ENCODE results near the gene ROCK2.

ROCK2 gene

DNA sequence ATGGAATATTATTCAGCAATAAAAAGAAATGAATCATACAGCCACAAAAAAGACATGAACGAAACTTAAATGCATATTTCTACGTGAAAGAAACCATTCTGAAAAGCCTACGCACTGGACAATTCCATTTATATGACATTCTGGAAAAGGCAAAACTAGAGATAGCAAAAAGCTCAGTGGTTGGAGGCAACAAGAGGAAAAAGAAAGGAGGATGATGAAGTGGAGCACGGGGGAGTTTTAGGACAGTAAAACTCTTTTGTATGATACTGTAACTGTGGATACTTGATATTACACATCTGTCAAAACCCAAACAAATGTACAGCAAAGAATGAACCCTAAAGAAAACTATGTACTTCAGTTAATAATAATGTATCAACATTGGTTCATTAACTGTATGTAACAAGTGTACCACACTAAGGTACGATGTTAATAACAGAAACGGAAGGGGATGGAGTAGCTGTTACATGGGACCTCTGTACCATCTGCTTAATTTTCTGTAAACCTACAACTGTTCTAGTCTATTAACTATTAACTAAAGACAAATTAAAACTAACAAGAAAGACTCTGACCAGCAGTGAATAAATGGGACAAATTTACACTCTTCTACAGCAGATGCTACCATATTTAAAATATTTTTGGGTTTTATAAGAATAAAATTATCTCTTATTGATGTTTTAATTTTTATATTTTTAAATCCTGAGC is 31.5 kb downstream of the ROCK2 start:
- DNase-seq (ENCODE audit: low read depth, low spot score) = no peak

DNA sequence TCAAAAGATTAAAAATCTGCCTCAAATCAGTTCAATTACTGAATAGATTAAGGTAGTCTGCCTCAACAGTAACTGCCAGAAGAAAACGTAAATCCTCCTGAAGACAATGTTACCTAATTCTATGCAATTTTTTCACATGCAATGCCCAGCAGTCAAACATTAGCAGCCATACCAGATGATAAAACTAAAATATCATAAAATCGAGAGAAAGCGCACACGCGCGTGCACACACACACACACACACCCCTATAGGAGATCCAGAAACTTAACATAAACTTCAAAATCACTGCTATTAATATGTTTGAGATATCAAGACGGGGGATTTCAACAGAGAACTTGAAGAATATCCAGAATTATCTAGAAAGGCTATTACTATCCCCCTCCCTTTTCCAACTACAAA is 32.9 kb downstream of the ROCK2 start:
- no peak for DNase-seq (ENCODE audit: low read depth, low spot score)

DNA sequence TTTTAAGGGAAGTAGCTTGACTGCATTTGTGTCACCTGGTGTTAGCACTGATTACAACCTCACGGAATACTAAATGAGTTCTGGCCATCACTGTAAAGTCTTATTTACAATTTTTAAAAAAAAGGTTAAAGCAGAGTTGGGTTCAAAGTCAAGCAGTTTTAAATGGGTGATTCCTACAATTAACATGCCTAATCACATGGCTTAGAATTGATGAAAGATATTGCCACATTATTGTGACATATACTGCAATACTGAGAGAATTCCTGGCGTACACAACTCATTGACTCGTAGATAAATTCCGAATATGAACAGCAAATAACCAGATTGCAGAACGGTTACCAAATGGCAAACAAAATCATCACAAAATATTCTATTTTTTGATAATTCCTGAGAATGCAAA is 34.2 kb downstream of the ROCK2 start:
- DNase-seq (ENCODE audit: low read depth, low spot score) = no peak

DNA sequence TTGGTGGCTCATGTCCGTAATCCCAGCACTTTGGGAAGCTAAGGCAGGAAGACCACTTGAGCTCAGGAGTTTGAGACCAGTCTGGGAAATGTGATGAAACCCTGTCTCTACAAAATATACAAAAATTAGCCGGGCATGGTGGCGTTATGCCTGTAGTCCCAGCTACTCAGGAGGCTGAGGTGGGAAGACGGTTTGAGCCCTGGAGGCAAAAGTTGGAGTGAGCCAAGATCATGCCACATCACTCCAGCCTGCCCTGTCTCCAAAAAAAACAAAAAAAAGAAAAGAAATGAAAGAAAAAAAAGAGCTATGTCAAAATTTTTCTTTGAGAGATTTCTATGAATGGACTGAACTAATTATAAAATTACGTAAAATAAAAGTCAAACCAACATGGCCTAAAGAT is 34.7 kb downstream of the ROCK2 start:
- no peak for DNase-seq (ENCODE audit: low read depth, low spot score)

DNA sequence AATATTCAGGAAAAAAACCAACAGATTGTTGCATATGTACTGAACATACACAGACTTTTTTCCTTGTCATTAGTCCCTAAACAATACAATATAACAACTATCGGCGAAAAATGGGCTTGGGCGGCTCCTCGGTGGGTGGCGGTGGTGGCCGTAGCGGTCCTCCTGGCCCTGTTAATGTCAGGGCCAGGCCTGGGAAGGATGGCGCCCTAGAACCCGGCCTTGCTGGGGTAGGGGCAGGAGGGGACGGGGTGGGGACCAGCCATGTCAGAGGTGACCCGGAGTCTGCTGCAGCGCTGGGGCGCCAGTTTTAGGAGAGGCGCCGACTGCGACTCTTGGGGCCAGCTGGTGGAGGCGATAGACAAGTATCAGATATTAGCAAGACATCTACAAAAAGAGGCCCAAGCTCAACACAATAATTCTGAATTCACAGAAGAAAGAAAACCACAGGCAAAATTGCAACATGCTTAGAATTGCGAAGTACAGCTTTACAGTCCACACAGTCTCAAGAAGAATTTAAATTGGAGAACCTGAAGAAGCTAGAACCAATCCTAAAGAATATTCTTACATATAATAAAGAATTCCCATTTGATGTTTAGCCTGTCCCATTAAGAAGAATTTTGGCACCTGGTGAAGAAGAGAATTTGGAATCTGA is 36.5 kb downstream of the ROCK2 start:
- DNase-seq (ENCODE audit: low read depth, low spot score) = no peak

DNA sequence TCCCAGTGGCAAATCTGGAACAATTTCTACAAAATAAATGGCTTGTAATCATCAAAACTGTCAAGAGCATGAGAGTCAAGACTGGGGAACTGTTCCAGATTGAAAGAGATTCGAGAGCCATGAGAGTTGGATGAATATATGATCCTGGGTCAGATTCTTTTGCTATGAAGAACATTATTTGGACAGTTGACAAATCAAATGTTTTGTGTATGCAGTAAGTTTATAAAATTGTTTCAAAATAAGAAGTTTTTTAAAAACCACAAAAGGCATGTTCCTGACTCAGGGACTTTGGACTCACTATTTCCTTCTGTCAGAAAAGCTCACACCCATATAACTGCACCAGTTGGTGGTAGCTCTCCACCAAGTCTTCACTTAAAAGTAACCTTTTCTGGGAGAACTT is 38.5 kb downstream of the ROCK2 start:
- DNase-seq (ENCODE audit: low read depth, low spot score) = no peak

DNA sequence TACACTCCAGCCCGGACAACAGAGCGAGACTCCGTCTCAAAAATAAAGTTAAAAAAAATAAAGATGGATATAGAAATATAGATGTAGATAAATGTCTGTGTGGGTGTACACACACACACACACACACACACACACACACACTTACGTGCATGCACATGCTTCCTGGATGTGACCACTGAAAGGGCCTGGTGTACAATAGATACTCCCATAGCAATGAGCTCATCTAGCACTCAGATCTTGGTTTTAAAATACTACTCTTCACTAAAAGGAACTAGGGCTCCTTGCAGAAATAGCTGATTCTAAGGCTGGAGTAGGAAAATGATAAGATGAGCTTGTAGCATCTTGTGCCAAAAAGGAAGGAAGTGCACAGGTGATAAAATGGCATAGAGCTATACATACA is 39.1 kb downstream of the ROCK2 start:
- DNase-seq (ENCODE audit: low read depth, low spot score) = no peak

DNA sequence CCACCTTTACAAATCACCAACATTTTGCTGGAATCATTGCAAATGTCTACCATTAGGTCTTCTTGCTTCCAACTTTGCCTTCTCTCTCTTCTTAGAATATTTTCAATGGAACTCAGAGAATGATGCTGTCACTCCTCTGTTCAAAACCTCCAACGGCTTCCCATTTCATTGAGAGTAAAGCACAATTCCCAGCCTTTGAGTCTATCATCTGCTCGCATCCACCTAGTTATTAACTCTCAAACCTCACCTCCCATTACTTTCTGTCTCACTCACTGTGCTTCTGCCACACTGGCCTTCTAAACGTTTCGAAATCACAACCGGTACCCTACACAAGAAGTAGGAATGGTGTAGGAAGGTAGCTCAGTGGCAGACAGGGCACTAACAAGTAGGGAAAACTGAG is 40.0 kb downstream of the ROCK2 start:
- no peak for DNase-seq (ENCODE audit: low read depth, low spot score)

DNA sequence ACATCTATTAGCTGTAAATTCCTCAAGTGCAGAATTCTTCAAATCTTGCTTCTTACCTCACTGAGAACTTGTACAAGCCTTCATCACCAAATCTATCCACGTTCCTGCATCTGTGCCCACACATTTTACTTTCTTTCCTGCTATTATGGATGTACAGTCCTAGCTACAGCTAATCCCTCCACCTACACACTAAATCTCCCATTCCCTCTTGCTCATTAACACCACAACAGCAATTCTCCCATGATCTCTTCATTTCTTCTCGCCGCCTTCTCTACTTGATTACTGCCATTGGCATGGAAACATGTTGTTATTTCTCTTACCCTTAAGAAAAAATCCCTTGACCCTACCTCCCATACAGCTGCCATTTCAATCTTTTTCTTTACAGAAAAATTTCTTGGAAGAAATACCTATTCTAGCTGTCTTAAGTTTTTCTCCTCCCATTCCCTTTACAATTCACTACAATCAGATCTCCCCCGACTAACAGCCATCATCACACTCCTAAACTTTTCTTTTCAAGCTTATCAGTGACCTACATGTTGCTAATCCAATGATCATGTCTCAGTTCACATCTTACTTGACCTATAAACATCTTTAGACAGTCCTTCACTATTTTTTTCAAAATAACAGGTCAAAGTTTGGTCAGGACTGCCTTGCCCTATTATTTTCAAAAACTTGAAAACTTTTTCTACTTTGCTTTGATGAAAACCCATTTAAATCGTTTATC is 41.0 kb downstream of the ROCK2 start:
- DNase-seq (ENCODE audit: low read depth, low spot score) = no peak

DNA sequence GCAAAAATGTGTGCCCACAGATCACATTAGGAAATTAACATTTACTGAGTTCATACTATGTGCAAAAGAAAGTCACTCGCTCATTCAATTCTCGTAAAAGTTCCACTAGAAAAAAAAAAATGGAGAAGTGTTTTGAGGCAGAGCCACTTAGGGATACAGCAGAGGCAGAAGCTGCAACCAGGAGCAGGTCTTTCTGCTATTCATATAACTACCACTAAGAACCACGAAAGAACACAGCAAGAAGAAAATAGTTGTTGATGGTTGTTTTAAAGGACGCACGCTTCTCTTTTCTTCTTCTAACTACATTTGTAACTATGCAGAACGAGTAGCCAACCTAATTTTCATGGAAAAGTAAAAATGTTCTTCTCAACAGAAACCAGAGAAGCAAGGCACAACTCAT is 45.0 kb downstream of the ROCK2 start:
- no peak for DNase-seq (ENCODE audit: low read depth, low spot score)

DNA sequence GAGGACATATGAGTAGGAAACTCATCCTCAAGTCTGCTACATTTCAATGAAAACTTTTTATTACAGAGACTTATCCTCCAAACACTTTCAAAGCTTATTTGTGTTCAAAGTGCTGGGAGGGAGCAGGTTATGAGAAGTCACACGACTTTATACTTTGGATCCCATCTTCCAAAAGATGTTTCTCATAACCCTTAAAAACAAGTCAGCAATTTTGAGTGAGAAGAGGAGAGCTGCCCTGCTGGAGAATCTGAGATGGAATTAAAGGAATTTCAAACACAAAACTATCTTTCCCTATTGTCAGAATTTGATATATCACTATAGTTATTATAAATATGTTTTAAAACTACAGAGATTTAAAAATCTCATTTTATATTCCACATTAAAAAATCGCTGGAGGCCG is 45.8 kb downstream of the ROCK2 start:
- no peak for DNase-seq (ENCODE audit: low read depth, low spot score)

DNA sequence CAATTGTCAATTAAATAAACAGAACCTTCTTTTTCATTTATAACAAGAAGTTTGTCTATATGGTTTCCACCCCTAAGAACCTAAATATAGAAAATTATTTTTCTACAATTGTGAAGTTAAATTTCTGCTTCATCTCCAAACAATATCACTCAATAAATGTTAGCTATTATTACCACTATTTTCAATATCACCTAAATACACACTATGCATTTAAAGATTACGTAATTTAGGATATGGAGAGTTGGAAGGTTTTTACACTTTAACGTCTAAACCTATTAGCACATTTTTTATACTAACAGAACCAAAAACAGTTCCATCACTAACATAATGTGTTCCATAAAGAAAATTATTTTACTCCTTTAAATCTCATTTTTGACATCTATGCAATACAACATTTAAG is 48.0 kb downstream of the ROCK2 start:
- no peak for DNase-seq (ENCODE audit: low read depth, low spot score)

DNA sequence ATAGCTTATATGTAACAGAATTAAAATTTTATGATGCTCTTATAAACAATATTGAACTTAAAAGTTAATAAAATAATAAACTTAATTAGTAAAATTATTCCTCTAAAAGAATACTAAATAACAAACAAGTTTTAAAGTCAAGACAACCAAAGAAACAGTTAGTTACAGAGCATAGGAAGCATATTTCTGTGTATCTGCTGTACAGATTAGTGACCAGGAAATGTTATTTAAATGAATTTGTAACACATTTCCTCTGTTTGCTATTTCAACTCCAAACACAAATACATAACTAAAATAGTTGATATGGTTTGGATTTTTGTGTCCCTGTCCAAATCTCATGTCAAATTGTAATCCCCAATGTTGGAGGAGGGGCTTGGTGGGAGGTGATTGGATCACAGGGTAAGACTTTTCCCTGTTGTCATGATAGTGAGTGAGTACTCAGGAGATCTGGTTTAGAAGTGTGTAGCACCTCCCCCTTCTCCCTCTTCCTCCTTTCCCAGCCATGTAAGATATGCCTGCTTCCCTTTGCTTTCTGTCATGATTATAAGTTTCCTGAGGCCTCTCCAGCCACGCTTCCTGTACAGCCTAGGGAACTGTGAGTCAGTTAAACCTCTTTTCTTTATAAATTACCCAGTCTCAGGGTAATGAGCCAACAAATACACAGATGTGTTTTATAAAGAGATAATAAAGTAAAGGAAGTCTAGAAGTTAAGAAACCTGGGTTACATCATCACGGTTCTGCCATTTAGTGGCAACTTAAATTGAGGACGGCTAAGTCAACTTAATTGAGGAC is 51.8 kb downstream of the ROCK2 start:
- DNase-seq (ENCODE audit: low read depth, low spot score) = peak; percentile 35

DNA sequence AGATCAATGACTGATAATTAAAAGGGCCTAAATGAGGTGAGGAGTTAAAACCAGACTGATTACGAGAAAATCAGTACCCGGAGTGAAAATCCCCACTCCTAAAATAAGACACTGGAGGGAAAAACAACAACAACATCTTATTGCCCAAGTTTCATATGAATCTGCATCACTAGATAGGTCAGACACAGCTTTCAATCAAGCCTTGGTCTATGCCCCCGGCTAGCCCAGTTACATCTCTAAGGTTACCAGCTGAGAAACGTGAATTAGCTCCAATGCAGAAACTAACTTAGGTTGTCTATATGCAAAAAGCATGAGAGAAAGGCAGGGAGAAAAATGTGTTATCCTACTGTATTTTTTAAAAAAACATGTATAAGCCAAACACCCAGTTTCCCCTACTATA is 53.7 kb downstream of the ROCK2 start:
- no peak for DNase-seq (ENCODE audit: low read depth, low spot score)

DNA sequence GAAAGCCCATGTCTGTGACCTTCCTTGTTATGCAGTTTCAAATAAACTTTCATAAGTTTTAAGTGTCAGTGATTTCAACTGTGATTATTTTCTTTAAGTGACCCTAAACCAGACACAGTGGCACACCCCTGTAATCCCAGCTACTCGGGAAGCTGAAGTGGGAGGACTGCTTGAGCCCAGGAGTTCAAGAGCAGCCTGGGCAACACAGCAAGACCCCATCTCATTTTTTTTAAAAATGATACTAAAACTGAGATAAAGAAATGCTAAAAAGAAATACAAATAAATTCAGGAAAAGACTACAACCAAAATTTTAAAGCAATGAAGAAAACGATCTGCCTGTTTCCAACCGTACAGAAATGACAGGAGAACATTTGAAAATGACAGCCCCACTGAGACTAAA is 54.2 kb downstream of the ROCK2 start:
- DNase-seq (ENCODE audit: low read depth, low spot score) = no peak

DNA sequence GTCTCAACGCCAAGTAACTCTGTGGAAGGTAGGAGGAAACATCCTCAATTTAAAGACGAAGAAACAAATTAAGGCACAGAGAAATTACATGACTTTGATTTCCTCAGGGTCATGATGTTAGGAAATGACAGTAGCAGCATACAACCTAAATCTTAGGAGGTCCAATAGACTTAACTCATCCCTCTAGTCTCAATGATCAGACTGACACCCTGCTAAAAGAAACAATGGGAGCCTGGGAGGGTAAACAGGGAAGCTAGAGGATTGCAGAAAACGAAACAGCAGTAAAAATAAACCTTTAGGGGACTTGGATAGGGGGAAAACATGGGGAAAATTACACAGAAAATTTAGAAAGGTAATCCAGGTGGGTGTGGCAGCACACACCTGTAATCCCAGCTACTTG is 56.0 kb downstream of the ROCK2 start:
- DNase-seq (ENCODE audit: low read depth, low spot score) = no peak

DNA sequence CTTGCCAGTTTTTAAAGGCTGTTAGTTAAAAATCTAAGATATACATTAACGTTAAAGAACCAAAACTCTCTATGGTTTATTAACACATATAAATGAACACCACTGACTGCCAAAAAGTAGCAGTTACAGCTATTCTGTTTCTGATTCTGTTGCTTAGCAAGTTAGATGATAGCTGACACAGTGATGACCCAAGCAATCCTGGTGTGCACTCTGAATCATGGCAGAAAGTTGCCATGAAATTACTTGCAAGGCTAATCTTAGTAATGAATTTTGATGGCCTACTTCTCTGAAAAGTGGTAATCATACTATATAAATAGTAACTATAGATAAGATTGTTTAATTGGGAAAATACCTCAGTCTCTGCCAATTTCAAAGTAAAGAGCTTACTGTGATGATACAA is 57.7 kb downstream of the ROCK2 start:
- DNase-seq (ENCODE audit: low read depth, low spot score) = no peak

DNA sequence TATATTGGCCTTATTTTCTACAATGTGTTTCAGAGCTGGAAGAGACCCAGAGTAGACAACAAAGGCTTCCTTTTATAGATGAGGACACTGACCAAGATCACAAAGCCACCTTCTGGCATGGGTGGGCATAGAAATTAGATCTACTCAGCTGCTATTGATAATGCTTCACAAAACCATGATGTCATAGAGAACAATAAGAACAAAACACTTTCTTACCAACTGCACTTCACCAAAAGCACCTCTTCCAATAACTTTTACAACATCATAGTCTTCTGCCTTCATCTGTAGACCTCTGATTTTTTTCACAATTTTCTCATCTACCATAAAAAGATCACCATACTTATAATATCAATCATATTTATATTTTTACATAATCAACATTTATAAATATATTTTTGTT is 58.1 kb downstream of the ROCK2 start:
- no peak for DNase-seq (ENCODE audit: low read depth, low spot score)

DNA sequence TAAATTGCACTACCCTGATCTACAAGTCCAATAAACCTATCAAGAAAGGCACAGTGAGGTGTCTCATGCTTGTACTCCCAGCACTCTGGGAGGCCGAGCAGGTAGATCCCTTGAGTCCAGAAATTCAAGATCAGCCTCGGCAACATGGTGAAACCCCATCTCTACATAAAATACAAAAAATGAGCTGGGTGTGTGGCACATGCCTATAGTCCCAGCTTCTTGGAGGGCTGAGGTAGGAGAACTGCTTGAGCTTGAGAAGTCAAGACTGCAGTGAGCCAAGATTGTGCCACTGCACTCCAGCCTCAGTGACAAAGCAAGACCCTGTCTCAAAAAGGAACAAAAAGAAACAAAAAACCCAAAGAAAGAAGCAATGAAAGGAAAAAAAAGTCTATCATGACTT is 58.9 kb downstream of the ROCK2 start:
- DNase-seq (ENCODE audit: low read depth, low spot score) = no peak

DNA sequence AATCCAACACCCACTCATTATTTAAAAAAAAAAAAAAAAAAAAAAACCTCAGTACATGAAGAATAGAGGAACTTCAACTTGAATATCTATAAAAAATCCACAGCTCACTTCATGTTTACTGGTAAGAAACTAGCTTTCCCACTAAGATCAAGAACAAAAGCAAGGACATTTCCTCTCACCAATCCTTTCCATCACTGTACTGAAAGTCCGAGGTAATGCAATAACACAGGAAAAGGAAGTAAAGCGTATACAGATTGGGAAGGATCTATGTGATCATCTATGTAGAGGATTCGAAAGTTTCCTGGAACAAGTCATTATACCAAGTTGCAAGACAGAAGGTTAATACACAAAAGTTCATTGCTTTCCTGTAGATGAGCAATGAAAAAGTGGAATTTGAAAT is 63.2 kb downstream of the ROCK2 start:
- no peak for DNase-seq (ENCODE audit: low read depth, low spot score)

DNA sequence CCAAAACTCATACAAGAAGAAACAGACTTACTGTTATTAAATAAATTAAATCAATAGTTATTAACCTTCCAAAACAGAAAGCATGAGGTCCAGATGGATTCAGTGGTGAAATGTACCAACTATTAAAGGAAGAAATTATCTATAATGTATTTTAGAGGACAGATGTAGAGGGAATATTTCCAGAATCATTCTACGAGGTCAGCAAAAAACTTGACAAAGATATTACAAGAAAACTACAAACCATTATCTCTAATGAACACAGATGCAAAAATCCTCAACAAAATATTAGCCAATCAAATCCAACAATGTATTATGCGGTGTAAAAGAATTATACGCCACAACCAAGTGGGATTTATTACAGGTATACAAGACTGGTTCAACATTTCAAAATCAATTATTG is 63.7 kb downstream of the ROCK2 start:
- no peak for DNase-seq (ENCODE audit: low read depth, low spot score)

DNA sequence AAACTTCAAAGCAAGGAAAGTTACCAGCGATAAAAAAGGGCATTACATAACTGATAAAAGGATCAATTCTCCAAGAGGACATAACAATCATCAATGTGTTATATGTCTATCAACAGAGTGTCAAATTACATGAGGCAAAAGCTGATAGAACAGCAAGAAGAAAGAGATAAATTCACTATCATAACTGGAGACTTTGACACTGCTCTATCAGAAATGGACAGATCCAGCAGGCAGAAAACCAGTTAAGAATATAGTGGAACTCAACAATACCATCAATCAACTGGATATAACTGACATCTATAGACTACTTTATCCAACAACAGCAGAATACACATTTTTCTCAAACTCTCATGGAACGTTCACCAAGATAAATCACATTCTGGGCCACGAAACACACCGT is 65.0 kb downstream of the ROCK2 start:
- no peak for DNase-seq (ENCODE audit: low read depth, low spot score)
